CD14-positive monocyte (primary cell): Measurements from ENCODE around the gene OLFML2B. TPM values are rescaled to one million over a fixed set of nuclear protein-coding genes. Genes with fewer than 3 reads are reported as not detected.

ENCODE experiments used
- DNase-seq, 3 donors: peaks; one replicate each; pipeline ENCODE4 v3.0.0-alpha.2; 2011 to 2022
- H2AFZ ChIP-seq: 2 replicates; pipeline ENCODE4 v1.6.0; 2012; ENCODE audit warnings: mild to moderate bottlenecking, low read depth, low read length, inconsistent platforms; ENCODE audit not compliant: insufficient read depth, poor library complexity, severe bottlenecking
- H3K27ac ChIP-seq, 2 donors: 1 replicate in 1 of 2; 2 replicates in 1 of 2; pipeline ENCODE4 v1.5.1; 2012 to 2013; ENCODE audit warnings: low read length in 2 of 2, control low read depth in 1 of 2, inconsistent platforms in 1 of 2, low read depth in 1 of 2, mild to moderate bottlenecking in 1 of 2
- H3K27me3 ChIP-seq, 2 donors: one replicate each; pipeline versions ENCODE4 v1.6.0 to v1.6.1; 2011 to 2013; ENCODE audit warnings: low read length in 2 of 2; ENCODE audit not compliant: control insufficient read depth in 2 of 2, insufficient read depth in 2 of 2
- H3K36me3 ChIP-seq, 2 donors: replicated peaks in 1 of 2; 1 replicate in 1 of 2; 2 replicates in 1 of 2; pipeline versions ENCODE4 v1.5.1 to v1.6.1; 2012 to 2013; ENCODE audit warnings: low read length in 2 of 2, control low read depth in 1 of 2, inconsistent platforms in 1 of 2, mild to moderate bottlenecking in 1 of 2; ENCODE audit not compliant: insufficient read depth in 2 of 2, control insufficient read depth in 1 of 2
- H3K4me1 ChIP-seq, 2 donors: 1 replicate in 1 of 2; 2 replicates in 1 of 2; pipeline versions ENCODE4 v1.5.1 to v1.6.1; 2012 to 2013; ENCODE audit warnings: low read length in 2 of 2, control low read depth in 1 of 2, inconsistent platforms in 1 of 2, mild to moderate bottlenecking in 1 of 2, moderate library complexity in 1 of 2; ENCODE audit not compliant: insufficient read depth in 2 of 2, control insufficient read depth in 1 of 2
- H3K4me2 ChIP-seq: replicated peaks from 2 replicates; pipeline ENCODE3; 2012; ENCODE audit warnings: low read length, moderate library complexity, mild to moderate bottlenecking; ENCODE audit not compliant: poor library complexity, severe bottlenecking; ENCODE audit errors: extremely low read depth
- H3K4me3 ChIP-seq, 3 experiments: fragments of 200-600 bp in 1 of 3; sonication (generic) in 1 of 3; replicated peaks in 1 of 3; 1 replicate in 2 of 3; 2 replicates in 1 of 3; pipeline ENCODE4 v1.5.1; 2011 to 2013; ENCODE audit warnings: low read length in 3 of 3, mild to moderate bottlenecking in 3 of 3, control low read depth in 2 of 3, low read depth in 2 of 3, inconsistent platforms in 1 of 3, moderate library complexity in 1 of 3
- H3K79me2 ChIP-seq: 2 replicates; pipeline ENCODE4 v1.6.0; 2012; ENCODE audit warnings: mild to moderate bottlenecking, control low read depth, inconsistent platforms, low read length, moderate library complexity; ENCODE audit not compliant: insufficient read depth
- H3K9ac ChIP-seq: 2 replicates; pipeline ENCODE4 v1.6.0; 2017; ENCODE audit warnings: low read length, mild to moderate bottlenecking; ENCODE audit not compliant: insufficient read depth, poor library complexity, severe bottlenecking
- H3K9me3 ChIP-seq, 2 donors: replicated peaks in 1 of 2; 1 replicate in 1 of 2; 2 replicates in 1 of 2; pipeline versions ENCODE4 v1.5.1 to v1.6.1; 2012 to 2013; ENCODE audit warnings: low read length in 2 of 2, control low read depth in 1 of 2; ENCODE audit not compliant: control insufficient read depth in 1 of 2, insufficient read depth in 1 of 2
- H4K20me1 ChIP-seq: 2 replicates; pipeline ENCODE4 v1.6.0; 2012; ENCODE audit warnings: mild to moderate bottlenecking, low read length, control low read depth, moderate library complexity; ENCODE audit not compliant: insufficient read depth
- H3K27ac Mint-ChIP-seq, 7 donors: one replicate each; pipeline ENCODE4 v1.8.0; 2020; ENCODE audit warnings: mild to moderate bottlenecking in 7 of 7, mixed read lengths in 7 of 7, moderate library complexity in 6 of 7, inconsistent platforms in 2 of 7
- H3K27me3 Mint-ChIP-seq, 3 donors: one replicate each; pipeline ENCODE4 v1.8.0; 2021 to 2022; ENCODE audit warnings: low read depth in 3 of 3, mild to moderate bottlenecking in 3 of 3, mixed read lengths in 3 of 3, moderate library complexity in 3 of 3, inconsistent platforms in 1 of 3
- H3K36me3 Mint-ChIP-seq, 2 donors: one replicate each; pipeline ENCODE4 v1.8.0; 2020; ENCODE audit warnings: mixed read lengths in 2 of 2, inconsistent platforms in 1 of 2, mild to moderate bottlenecking in 1 of 2
- H3K4me1 Mint-ChIP-seq: one replicate; pipeline ENCODE4 v1.8.0; 2020; ENCODE audit warnings: mild to moderate bottlenecking, mixed read lengths
- H3K4me3 Mint-ChIP-seq, 2 donors: one replicate each; pipeline ENCODE4 v1.8.0; 2020; ENCODE audit warnings: mild to moderate bottlenecking in 2 of 2, mixed read lengths in 2 of 2, moderate library complexity in 1 of 2
- H3K9me3 Mint-ChIP-seq, 7 donors: one replicate each; pipeline ENCODE4 v1.8.0; 2020 to 2022; ENCODE audit warnings: mixed read lengths in 7 of 7, mild to moderate bottlenecking in 6 of 7, moderate library complexity in 6 of 7, inconsistent platforms in 2 of 7
- WGBS: methylation state at CpG from one replicate; pipeline ENCODE4 v1.1.5; 2013; ENCODE audit warnings: missing lambda C conversion rate; ENCODE audit not compliant: insufficient coverage; 5-methylcytosine and 5-hydroxymethylcytosine counted together
- intact Hi-C, 2 donors: fragments of 100-400 bp; cut with micrococcal nuclease; formaldehyde crosslinking; loops; one replicate each; pipeline versions ENCODE4 v1.15.0 to v1.15.1; 2023
- polyA plus RNA-seq, 3 donors: library from polyadenylated mRNA; depleted of rRNA in 1 of 3; unstranded in 2 of 3; stranded (reverse) in 1 of 3; fragments of 300-500 nt in 2 of 3; fragments of >200 nt in 1 of 3; fragmentation: Illumina TruSeq in 2 of 3; gene quantifications; 1 replicate in 2 of 3; 2 replicates in 1 of 3; pipeline ENCODE4 v1.2.3, GENCODE V29; 2012 to 2021
- TF ChIP-seq, protein P1 (sequence below): fragments of 200-600 bp; IDR thresholded peaks from one replicate; pipeline ENCODE4 v1.8.0; 2022; ENCODE audit warnings: antibody characterized with exemption, mild to moderate bottlenecking

Gene OLFML2B
- polyA plus RNA-seq, 3 donors = 0.66 to 1.4 (median 0.95) TPM

DNA sequence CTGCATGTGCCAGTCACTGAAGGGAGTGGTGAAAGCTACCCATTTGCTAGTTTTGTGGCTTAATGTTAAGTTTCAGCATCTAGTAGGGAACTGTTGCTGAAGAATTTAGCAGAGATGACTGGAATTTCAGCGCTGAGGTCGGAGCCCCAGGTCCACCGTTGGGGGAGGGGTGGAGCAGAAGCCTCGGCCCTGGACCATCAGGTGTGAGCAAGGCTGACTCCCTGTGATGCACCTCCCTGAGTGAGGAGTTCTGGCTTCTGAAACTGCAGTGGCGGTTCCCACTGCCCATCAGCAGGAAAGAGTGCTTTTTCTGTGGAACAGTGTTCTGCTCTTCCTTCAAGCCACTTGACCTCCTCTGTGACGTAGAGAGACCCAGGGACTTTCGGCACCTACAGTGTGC lies 47.2 kb upstream of the OLFML2B start:
- Histone ChIP-seq H3K27me3 (peaks cover 31 to 54% of the 10 kb centered on the region in 2 donors), H3K9me3 (peaks cover 0 to 11% of the 10 kb centered on the region in 2 donors), H3K27ac (no peak overlapping the region), H3K4me1 (peaks cover 13 to 21% of the 10 kb centered on the region in 2 donors), H3K4me3 (peak overlapping the region in 1 of 3 experiments; percentile 79), H3K36me3 (no peaks in the 10 kb centered on the region), H4K20me1 (no peaks in the 10 kb centered on the region), H2AFZ (no peak overlapping the region), H3K4me2 (peak overlapping the region; percentile 79), H3K9ac (no peak overlapping the region), H3K79me2 (no peaks in the 10 kb centered on the region)
- no peak overlapping the region for H3K27ac Mint-ChIP-seq
- intact Hi-C loops = no loop called here
- H3K9me3 Mint-ChIP-seq = peaks cover 0 to 8% (median 0%) of the 10 kb centered on the region in 7 donors
- H3K27me3 Mint-ChIP-seq = peaks cover 41 to 58% (median 45%) of the 10 kb centered on the region in 3 donors
- TF ChIP-seq, protein P1, sequence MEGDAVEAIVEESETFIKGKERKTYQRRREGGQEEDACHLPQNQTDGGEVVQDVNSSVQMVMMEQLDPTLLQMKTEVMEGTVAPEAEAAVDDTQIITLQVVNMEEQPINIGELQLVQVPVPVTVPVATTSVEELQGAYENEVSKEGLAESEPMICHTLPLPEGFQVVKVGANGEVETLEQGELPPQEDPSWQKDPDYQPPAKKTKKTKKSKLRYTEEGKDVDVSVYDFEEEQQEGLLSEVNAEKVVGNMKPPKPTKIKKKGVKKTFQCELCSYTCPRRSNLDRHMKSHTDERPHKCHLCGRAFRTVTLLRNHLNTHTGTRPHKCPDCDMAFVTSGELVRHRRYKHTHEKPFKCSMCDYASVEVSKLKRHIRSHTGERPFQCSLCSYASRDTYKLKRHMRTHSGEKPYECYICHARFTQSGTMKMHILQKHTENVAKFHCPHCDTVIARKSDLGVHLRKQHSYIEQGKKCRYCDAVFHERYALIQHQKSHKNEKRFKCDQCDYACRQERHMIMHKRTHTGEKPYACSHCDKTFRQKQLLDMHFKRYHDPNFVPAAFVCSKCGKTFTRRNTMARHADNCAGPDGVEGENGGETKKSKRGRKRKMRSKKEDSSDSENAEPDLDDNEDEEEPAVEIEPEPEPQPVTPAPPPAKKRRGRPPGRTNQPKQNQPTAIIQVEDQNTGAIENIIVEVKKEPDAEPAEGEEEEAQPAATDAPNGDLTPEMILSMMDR = no peak
- H3K36me3 Mint-ChIP-seq = peaks cover 0 to 3% of the 10 kb centered on the region in 2 donors
- WGBS = 39% methylated on average over 5 of the region's 7 CpGs
- H3K4me1 Mint-ChIP-seq = peaks cover 26% of the 10 kb centered on the region
- peak overlapping the region; percentile 81 to 88 for H3K4me3 Mint-ChIP-seq
- no peak for DNase-seq

GRCh38 chr1:162070094-162070748 lies 46.6 kb upstream of the OLFML2B start:
- Histone ChIP-seq H3K9me3 (peaks cover 0 to 11% of the 10 kb centered on the region in 2 donors), H3K4me1 (peaks cover 13 to 21% of the 10 kb centered on the region in 2 donors), H3K9ac (peak overlapping the region; percentile 65), H3K4me2 (peak overlapping the region; percentile 79), H3K36me3 (no peaks in the 10 kb centered on the region), H3K27me3 (peaks cover 31 to 54% of the 10 kb centered on the region in 2 donors), H4K20me1 (no peaks in the 10 kb centered on the region), H2AFZ (peak overlapping the region; percentile 81), H3K79me2 (no peaks in the 10 kb centered on the region), H3K27ac (no peak overlapping the region), H3K4me3 (peak overlapping the region; percentile 22 to 79 (median 34))
- peaks cover 29% of the 10 kb centered on the region for H3K4me1 Mint-ChIP-seq
- H3K36me3 Mint-ChIP-seq = peaks cover 0 to 3% of the 10 kb centered on the region in 2 donors
- 1% methylated on average over 19 of the region's 29 CpGs for whole genome bisulfite sequencing
- peak overlapping the region in 1 of 7 donors; percentile 20 for H3K27ac Mint-ChIP-seq
- peak overlapping the region; percentile 81 to 88 for H3K4me3 Mint-ChIP-seq
- peaks cover 0 to 8% (median 0%) of the 10 kb centered on the region in 7 donors for H3K9me3 Mint-ChIP-seq
- DNase-seq = no peak
- TF ChIP-seq, protein P1 = no peak
- peaks cover 42 to 54% (median 45%) of the 10 kb centered on the region in 3 donors for H3K27me3 Mint-ChIP-seq
- intact Hi-C loops = no loop called here
